Esophagus squamous epithelium (tissue), 4 donors: ENCODE data around the gene SEMA6D.

Experiments
- CTCF ChIP-seq, 6 experiments: fragments of 450-650 bp in 4 of 6; fragments of 200-600 bp in 2 of 6; sonication (generic) in 2 of 6; IDR thresholded peaks; one replicate each; pipeline ENCODE4 v1.5.1; 2016 to 2019; ENCODE audit warnings: antibody characterized with exemption in 6 of 6, mild to moderate bottlenecking in 4 of 6, moderate library complexity in 4 of 6
- POLR2A ChIP-seq, 4 donors: fragments of 450-650 bp; IDR thresholded peaks; one replicate each; pipeline ENCODE4 v1.6.1; 2017; ENCODE audit warnings: antibody characterized with exemption in 4 of 4, mild to moderate bottlenecking in 4 of 4, moderate library complexity in 3 of 4

DNA sequence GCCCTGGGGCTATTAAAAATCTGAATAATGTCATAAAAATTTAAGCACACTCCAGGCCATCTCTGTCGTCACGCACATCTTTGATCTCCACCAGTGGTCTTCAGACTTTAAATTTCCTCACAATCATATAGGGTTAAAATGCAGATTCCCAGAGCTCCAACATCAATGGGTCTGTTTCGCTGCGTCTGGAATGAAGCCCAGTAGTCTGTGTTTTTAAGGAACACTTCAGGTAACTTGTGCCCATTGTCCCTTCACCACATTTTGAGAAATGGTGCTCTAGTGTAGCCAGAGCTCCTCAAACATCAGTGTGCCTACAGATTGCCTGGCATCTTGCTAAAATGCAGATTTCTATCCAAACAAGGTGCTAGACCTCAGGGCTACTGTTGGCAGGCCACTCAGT is 9.8 kb downstream of the SEMA6D start:
- TF ChIP-seq CTCF (IDR thresholded peaks at IDR 0.05) (no peak), POLR2A (IDR thresholded peaks at IDR 0.05) (no peak)
